ENCODE data around the gene SLC2A11. TPM values are rescaled to one million over a fixed set of nuclear protein-coding genes. Genes with fewer than 3 reads are reported as not detected.
A peak's percentile ranks its signal among the peaks of the same experiment; 100 is the strongest.
"Not testable (repeated sequence)": the region's sequence is repeated elsewhere in the genome, so short reads cannot be mapped to it uniquely, and the experiment has no call there.

The SLC2A11 gene
- polyA plus RNA-seq, 1 donor from 2014 or later, result 45.7 TPM

- Histone ChIP-seq H3K79me2 (replicated peaks; ENCODE audit: insufficient read depth, low read length) (peaks cover 2% of the 10 kb centered on the region), H3K4me2 (ENCODE audit: low read length) (peak overlapping the region; percentile 81), H3K36me3 (ENCODE audit: insufficient read depth, low read length) (no peaks in the 10 kb centered on the region), H3K27me3 (ENCODE audit: insufficient read depth, low read depth, low read length) (no peaks in the 10 kb centered on the region), H3K27ac (ENCODE audit: low read length) (peak overlapping the region; percentile 99), H3K9me2 (ENCODE audit: insufficient read depth, low read length) (no peaks in the 10 kb centered on the region), H3F3A (ENCODE audit: insufficient read depth, low read length, poor library complexity, severe bottlenecking) (no peaks in the 10 kb centered on the region), H3K9me3 (ENCODE audit: low read length) (no peaks in the 10 kb centered on the region), H3K4me3 (ENCODE audit: low read length) (peak overlapping the region; percentile 83), H2AFZ (ENCODE audit: low read depth, low read length) (peak overlapping the region; percentile 89), H4K20me1 (ENCODE audit: insufficient read depth) (no peaks in the 10 kb centered on the region), H3K9ac (ENCODE audit: low read length) (peak overlapping the region; percentile 97)
- TF ChIP-seq EP300 (conservative IDR thresholded peaks at IDR 0.05; ENCODE audit: poor library complexity, severe bottlenecking) (no peak), POLR2AphosphoS5 (IDR thresholded peaks at IDR 0.05) (no peak), SMC3 (conservative IDR thresholded peaks at IDR 0.05; ENCODE audit: poor library complexity) (no peak), EZH2 (IDR thresholded peaks at IDR 0.05; ENCODE audit: borderline replicate concordance, insufficient read depth, low read length, poor library complexity, severe bottlenecking) (no peak), MXI1 (conservative IDR thresholded peaks at IDR 0.05; ENCODE audit: poor library complexity, severe bottlenecking) (no peak), RAD21 (conservative IDR thresholded peaks at IDR 0.05) (no peak), REST (IDR thresholded peaks at IDR 0.05; ENCODE audit: borderline replicate concordance) (no peak), TAF1 (IDR thresholded peaks at IDR 0.05; ENCODE audit: low read depth) (no peak)
- TF ChIP-seq, protein P1, sequence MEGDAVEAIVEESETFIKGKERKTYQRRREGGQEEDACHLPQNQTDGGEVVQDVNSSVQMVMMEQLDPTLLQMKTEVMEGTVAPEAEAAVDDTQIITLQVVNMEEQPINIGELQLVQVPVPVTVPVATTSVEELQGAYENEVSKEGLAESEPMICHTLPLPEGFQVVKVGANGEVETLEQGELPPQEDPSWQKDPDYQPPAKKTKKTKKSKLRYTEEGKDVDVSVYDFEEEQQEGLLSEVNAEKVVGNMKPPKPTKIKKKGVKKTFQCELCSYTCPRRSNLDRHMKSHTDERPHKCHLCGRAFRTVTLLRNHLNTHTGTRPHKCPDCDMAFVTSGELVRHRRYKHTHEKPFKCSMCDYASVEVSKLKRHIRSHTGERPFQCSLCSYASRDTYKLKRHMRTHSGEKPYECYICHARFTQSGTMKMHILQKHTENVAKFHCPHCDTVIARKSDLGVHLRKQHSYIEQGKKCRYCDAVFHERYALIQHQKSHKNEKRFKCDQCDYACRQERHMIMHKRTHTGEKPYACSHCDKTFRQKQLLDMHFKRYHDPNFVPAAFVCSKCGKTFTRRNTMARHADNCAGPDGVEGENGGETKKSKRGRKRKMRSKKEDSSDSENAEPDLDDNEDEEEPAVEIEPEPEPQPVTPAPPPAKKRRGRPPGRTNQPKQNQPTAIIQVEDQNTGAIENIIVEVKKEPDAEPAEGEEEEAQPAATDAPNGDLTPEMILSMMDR (IDR thresholded peaks at IDR 0.05; ENCODE audit: poor library complexity, severe bottlenecking), result no peak
Observed at GRCh38 chr22:23858484-23858815, 775 bp downstream of the SLC2A11 start.

DNA sequence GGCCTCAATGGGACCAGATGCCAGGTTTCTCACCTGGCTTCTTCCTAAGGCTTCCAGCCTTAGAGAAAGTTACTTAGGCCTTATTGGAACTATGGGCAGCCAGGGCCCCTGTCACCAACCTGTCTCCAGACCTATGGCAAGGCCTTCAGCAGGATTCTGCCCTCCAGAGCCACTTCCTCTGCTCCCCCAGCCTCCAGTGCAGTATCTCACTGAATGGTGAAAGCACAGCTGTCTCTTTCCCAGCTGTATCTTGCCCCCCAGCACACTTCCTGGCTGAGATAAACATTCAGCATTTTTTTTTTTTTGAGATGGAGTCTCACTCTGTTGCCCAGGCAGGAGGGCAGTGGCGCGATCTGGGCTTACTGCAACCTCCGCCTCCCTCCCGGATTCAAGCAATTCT, 1.5 kb downstream of the SLC2A11 start:
- Histone ChIP-seq H3K4me2 (ENCODE audit: low read length) (peak overlapping the region; percentile 81), H3K9me2 (ENCODE audit: insufficient read depth, low read length) (no peaks in the 10 kb centered on the region), H3K27me3 (ENCODE audit: insufficient read depth, low read depth, low read length) (no peaks in the 10 kb centered on the region), H3K27ac (ENCODE audit: low read length) (peak overlapping the region; percentile 99), H3F3A (ENCODE audit: insufficient read depth, low read length, poor library complexity, severe bottlenecking) (no peaks in the 10 kb centered on the region), H3K9me3 (ENCODE audit: low read length) (no peaks in the 10 kb centered on the region), H3K9ac (ENCODE audit: low read length) (peak overlapping the region; percentile 97), H2AFZ (ENCODE audit: low read depth, low read length) (no peak overlapping the region), H3K4me3 (ENCODE audit: low read length) (peak overlapping the region; percentile 83), H3K36me3 (ENCODE audit: insufficient read depth, low read length) (no peaks in the 10 kb centered on the region), H3K79me2 (replicated peaks; ENCODE audit: insufficient read depth, low read length) (peaks cover 2% of the 10 kb centered on the region), H4K20me1 (ENCODE audit: insufficient read depth) (no peaks in the 10 kb centered on the region)
- TF ChIP-seq REST (IDR thresholded peaks at IDR 0.05; ENCODE audit: borderline replicate concordance) (no peak), POLR2AphosphoS5 (IDR thresholded peaks at IDR 0.05) (no peak), SMC3 (conservative IDR thresholded peaks at IDR 0.05; ENCODE audit: poor library complexity) (no peak), TAF1 (IDR thresholded peaks at IDR 0.05; ENCODE audit: low read depth) (no peak), MXI1 (conservative IDR thresholded peaks at IDR 0.05; ENCODE audit: poor library complexity, severe bottlenecking) (no peak), EP300 (conservative IDR thresholded peaks at IDR 0.05; ENCODE audit: poor library complexity, severe bottlenecking) (no peak), EZH2 (IDR thresholded peaks at IDR 0.05; ENCODE audit: borderline replicate concordance, insufficient read depth, low read length, poor library complexity, severe bottlenecking) (no peak), RAD21 (conservative IDR thresholded peaks at IDR 0.05) (no peak)
- TF ChIP-seq, protein P1 (IDR thresholded peaks at IDR 0.05; ENCODE audit: poor library complexity, severe bottlenecking), result no peak

DNA sequence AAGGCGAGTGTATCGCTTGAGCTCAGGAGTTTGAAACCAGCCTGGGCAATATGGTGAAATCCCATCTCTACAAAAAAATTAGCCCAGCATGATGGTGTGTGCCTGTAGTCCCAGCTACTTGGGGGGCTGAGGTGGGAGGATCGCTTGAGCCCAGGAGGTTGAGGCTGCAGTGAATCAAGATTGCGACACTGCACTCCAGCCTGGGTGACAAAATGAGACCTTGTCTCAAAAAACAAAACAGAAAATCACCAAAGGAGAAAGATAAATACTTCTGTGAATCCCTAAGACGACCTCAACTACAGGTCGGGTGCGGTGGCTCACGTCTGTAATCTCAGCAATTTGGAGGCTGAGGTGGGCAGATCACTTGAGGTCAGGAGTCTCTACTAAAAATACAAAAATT, 2.5 kb downstream of the SLC2A11 start:
- not testable (repeated sequence) for H3K9ac ChIP-seq (ENCODE audit: low read length); H2AFZ ChIP-seq (ENCODE audit: low read depth, low read length); H3F3A ChIP-seq (ENCODE audit: insufficient read depth, low read length, poor library complexity, severe bottlenecking); H3K9me3 ChIP-seq (ENCODE audit: low read length); H3K4me2 ChIP-seq (ENCODE audit: low read length); H3K27me3 ChIP-seq (ENCODE audit: insufficient read depth, low read depth, low read length); H4K20me1 ChIP-seq (ENCODE audit: insufficient read depth); H3K27ac ChIP-seq (ENCODE audit: low read length); H3K9me2 ChIP-seq (ENCODE audit: insufficient read depth, low read length); H3K4me3 ChIP-seq (ENCODE audit: low read length); H3K36me3 ChIP-seq (ENCODE audit: insufficient read depth, low read length); H3K79me2 ChIP-seq (replicated peaks; ENCODE audit: insufficient read depth, low read length)
